HG02884 (cell line): ENCODE measurements around the gene COL1A2.
A peak's percentile ranks its signal among the peaks of the same experiment; 100 is the strongest.

Experiments
- ATAC-seq: cut with Tn5 transposase; IDR thresholded peaks from one replicate; pipeline ENCODE4 v1.9.1; 2021; ENCODE audit warnings: mild to moderate bottlenecking, moderate library complexity; ENCODE audit not compliant: unreplicated experiment

COL1A2 gene

GRCh38 chr7:94382132-94382531, 12.6 kb upstream of the COL1A2 start:
- no peak for ATAC-seq

GRCh38 chr7:94382746-94383145, 11.9 kb upstream of the COL1A2 start:
- ATAC-seq: no peak

DNA sequence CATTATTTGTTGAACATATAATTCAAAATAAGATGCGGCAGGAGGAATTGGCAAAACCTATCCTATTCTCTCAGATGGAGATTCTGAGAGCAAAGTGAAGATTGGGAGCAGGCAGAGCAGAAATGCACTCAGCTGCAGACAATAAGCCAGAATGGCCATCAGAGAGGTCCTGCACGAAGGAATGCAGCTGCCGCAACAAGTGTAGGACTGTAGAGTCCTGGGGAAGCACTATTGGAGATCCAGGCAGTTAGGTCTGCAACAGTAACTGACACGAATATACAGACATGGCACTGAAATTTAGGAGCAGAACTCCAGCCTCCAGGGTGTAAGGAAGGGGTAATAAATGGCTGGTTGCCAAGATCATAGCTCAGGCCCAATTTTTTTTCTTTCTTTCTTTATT, 10.4 kb upstream of the COL1A2 start:
- no peak for ATAC-seq

- ATAC-seq: no peak
These were observed 8.3 kb upstream of the COL1A2 start for GRCh38 chr7:94386416-94386815.

DNA sequence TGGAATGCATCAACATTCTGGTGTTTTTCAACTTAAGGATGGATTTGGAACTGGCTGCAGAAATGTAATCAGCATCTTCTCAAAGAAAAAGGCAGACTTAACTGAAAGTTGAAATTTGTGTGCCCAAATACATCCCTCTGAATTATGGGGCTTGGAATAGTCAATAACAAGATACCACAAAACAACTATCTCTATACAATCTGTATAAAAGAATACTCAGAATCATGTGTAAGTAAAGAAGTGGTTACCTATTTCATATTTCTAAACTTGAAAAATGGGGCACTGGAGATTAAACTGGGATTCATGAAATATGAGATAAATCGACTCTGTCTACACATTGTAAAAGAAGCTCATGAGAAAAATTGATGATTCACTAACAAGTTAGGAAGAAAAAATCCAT, 6.2 kb upstream of the COL1A2 start:
- ATAC-seq: no peak

DNA sequence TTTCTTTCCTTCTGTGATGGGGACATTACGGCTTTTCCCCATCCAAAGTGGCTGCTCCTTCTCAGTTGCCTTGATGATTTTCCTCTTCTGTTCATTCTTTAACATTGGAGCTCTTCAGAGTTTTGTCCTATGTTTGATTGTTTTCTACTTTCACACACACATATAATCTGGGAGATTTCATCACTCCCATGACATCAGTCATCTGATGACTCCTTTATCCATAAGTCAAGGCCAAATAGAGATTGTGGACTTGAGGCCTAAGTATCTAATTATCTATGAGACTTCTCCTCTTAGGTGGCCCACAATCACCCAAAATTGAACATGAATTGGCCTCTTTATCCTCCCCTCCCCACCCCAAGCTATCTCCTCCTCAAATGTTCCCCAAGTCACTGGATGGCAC, 5.3 kb upstream of the COL1A2 start:
- ATAC-seq: no peak

GRCh38 chr7:94391726-94392392, 2.8 kb upstream of the COL1A2 start:
- peak; percentile 46 for ATAC-seq

DNA sequence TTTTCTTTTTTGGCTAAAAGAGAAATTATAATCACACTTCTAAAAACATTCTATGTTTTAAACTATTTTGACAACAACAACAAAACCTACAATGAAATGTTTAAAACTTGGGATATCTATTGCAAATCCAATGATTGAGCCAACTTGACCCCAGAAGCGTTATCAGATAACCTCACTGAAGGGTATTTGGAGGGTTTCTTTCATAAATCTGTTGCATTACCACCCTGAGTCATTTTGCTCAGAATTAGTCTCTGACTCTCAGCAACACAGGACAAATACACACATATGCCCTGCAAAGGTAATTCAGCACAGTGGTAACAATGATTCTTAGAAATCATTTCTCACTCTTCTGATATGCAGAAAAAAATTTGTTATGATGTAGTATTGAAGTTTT, 2.3 kb upstream of the COL1A2 start:
- ATAC-seq: no peak

- no peak for ATAC-seq
These were observed 1.2 kb upstream of the COL1A2 start for GRCh38 chr7:94393246-94394108.

DNA sequence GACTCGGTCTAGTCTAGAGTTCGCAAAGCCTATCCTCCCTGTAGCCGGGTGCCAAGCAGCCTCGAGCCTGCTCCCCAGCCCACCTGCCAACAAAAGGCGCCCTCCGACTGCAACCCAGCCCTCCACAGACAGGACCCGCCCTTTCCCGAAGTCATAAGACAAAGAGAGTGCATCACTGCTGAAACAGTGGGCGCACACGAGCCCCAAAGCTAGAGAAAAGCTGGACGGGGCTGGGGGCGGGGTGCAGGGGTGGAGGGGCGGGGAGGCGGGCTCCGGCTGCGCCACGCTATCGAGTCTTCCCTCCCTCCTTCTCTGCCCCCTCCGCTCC, 622 bp upstream of the COL1A2 start:
- ATAC-seq: no peak

- ATAC-seq: peak; percentile 71
These were observed 694 bp downstream of the COL1A2 start for GRCh38 chr7:94395141-94396036.

GRCh38 chr7:94396037-94396431, 1.3 kb downstream of the COL1A2 start:
- ATAC-seq: no peak

DNA sequence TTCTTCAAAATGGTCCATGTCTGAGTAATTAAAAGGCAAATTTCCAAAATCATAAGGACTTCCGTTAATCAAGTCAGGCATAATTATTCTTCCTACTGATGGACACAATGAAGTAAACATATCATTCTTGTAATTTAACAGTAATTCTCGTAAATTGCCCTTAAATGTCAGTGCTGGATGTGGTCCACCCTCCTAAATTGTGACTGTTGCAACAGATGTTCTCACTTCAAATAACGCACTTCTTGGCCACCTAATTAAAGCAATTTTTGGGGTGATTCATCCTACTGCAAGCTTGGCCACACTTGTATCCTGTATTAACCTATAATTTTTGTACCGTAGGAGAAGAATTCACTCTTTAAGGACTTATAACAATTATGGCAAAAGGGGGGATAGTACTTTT, 1.9 kb downstream of the COL1A2 start:
- no peak for ATAC-seq

GRCh38 chr7:94397722-94398121, 3.0 kb downstream of the COL1A2 start:
- no peak for ATAC-seq

GRCh38 chr7:94398841-94399240, 4.1 kb downstream of the COL1A2 start:
- no peak for ATAC-seq

DNA sequence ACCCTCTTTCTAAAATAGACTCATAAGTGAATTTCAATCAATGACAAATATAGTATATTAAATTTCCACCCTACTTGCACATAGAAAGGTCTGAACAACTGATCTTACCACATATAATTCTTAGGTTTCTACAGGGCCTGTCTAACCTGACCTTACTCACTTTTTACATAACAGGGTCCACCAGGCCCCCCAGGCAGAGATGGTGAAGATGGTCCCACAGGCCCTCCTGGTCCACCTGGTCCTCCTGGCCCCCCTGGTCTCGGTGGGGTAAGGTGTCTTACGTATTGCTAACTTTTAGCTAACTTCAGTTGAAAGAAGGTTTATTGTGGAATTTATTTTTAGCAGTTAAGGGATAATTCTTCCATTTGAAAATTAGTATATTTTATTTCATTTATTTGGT, 5.3 kb downstream of the COL1A2 start:
- ATAC-seq: no peak

- ATAC-seq: no peak
These were observed 6.1 kb downstream of the COL1A2 start for GRCh38 chr7:94400643-94401427.

GRCh38 chr7:94401428-94401814, 6.7 kb downstream of the COL1A2 start:
- no peak for ATAC-seq

- ATAC-seq: no peak
These were observed 8.9 kb downstream of the COL1A2 start for GRCh38 chr7:94403546-94403945.

GRCh38 chr7:94405506-94405905, 10.8 kb downstream of the COL1A2 start:
- no peak for ATAC-seq

GRCh38 chr7:94406696-94407095, 12.0 kb downstream of the COL1A2 start:
- no peak for ATAC-seq
